Karpas-422 (cell line): ENCODE results near the gene G6PC2. TPM values are rescaled to one million over a fixed set of nuclear protein-coding genes. Genes with fewer than 3 reads are reported as not detected.
"Not testable (repeated sequence)": the region's sequence is repeated elsewhere in the genome, so short reads cannot be mapped to it uniquely, and the experiment has no call there.

Experiments used
- DNase-seq: peaks from one replicate; pipeline ENCODE4 v3.0.0-alpha.2; 2015
- H2AFZ ChIP-seq: fragments of 200-600 bp; sonication (generic); 2 replicates; pipeline ENCODE4 v1.6.1; 2014; ENCODE audit warnings: antibody characterized with exemption, low read length, mixed read lengths
- H3K27ac ChIP-seq: fragments of 200-600 bp; sonication (generic); 2 replicates; pipeline ENCODE4 v1.5.1; 2014; ENCODE audit warnings: mild to moderate bottlenecking, low read length, moderate library complexity
- H3K27me3 ChIP-seq: fragments of 200-600 bp; sonication (generic); 2 replicates; pipeline ENCODE4 v1.6.1; 2014; ENCODE audit warnings: low read length, mixed read lengths
- H3K36me3 ChIP-seq: fragments of 200-600 bp; sonication (generic); 2 replicates; pipeline ENCODE4 v1.6.1; 2014; ENCODE audit warnings: low read length, mixed read lengths; ENCODE audit not compliant: insufficient read depth
- H3K4me1 ChIP-seq: fragments of 200-600 bp; sonication (generic); 2 replicates; pipeline ENCODE4 v1.6.1; 2014; ENCODE audit warnings: mild to moderate bottlenecking, low read length, mixed read lengths
- H3K4me2 ChIP-seq: fragments of 200-600 bp; sonication (generic); 2 replicates; pipeline ENCODE4 v1.6.1; 2014; ENCODE audit warnings: low read length, low read depth, mild to moderate bottlenecking; ENCODE audit not compliant: poor library complexity, severe bottlenecking
- H3K4me3 ChIP-seq: fragments of 200-600 bp; sonication (generic); 2 replicates; pipeline ENCODE4 v1.5.1; 2014; ENCODE audit warnings: mild to moderate bottlenecking, antibody characterized with exemption, low read length, mixed read lengths
- H3K79me2 ChIP-seq: fragments of 200-600 bp; sonication (generic); 2 replicates; pipeline ENCODE4 v1.6.1; 2014; ENCODE audit warnings: mild to moderate bottlenecking, low read length, mixed read lengths
- H3K9ac ChIP-seq: fragments of 200-600 bp; sonication (generic); 2 replicates; pipeline ENCODE4 v1.6.0; 2014; ENCODE audit warnings: low read length
- H3K9me2 ChIP-seq: fragments of 200-600 bp; sonication (generic), shearing (Covaris generic); replicated peaks from 2 replicates; pipeline ENCODE4 v1.6.0; 2014; ENCODE audit warnings: mild to moderate bottlenecking, low read length, moderate library complexity; ENCODE audit not compliant: insufficient read depth
- H3K9me3 ChIP-seq: fragments of 300-700, 200-600 bp; sonication (generic); 2 replicates; pipeline ENCODE4 v1.6.1; 2014; ENCODE audit warnings: low read length, mixed read lengths
- H4K20me1 ChIP-seq: fragments of 200-600 bp; sonication (generic); 2 replicates; pipeline ENCODE4 v1.6.1; 2014; ENCODE audit warnings: mild to moderate bottlenecking, antibody characterized with exemption, low read length, low read depth; ENCODE audit not compliant: insufficient read depth
- total RNA-seq: library from RNA; depleted of rRNA; stranded (reverse); fragments of >200 nt; shearing (Covaris generic); gene quantifications from 2 replicates; pipeline ENCODE4 v1.2.3, GENCODE V29; 2014; ENCODE audit warnings: low replicate concordance; rRNA removed

The G6PC2 gene
- not detected in 2 replicates for total RNA-seq

- Histone ChIP-seq H2AFZ (no peak within 1 kb of the TSS), H3K27me3 (no peaks in the 10 kb centered on the region), H3K79me2 (no peaks in the 10 kb centered on the region), H3K27ac (no peak within 1 kb of the TSS), H3K4me2 (no peak within 1 kb of the TSS), H3K4me3 (no peak within 1 kb of the TSS), H4K20me1 (no peaks in the 10 kb centered on the region), H3K9ac (no peak within 1 kb of the TSS), H3K4me1 (peaks cover 6% of the 10 kb centered on the region; the same call in 1 of the 2 replicates), H3K36me3 (no peaks in the 10 kb centered on the region), H3K9me2 (no peaks in the 10 kb centered on the region), H3K9me3 (no peaks in the 10 kb centered on the region)
- DNase-seq, result no peak
Measured at GRCh38 chr2:168901003-168901402, at the start of gene G6PC2. Gene G6PC2, plus strand, starts transcription at chr2:168901291. Its CDS starts 41 bp downstream, at chr2:168901332.

GRCh38 chr2:168851674-168852320, 49.3 kb upstream of the G6PC2 start:
- no peaks in the 10 kb centered on the region for H3K36me3 ChIP-seq
- no peaks in the 10 kb centered on the region for H4K20me1 ChIP-seq
- H3K9ac ChIP-seq, result no peak overlapping the region
- no peak overlapping the region for H3K4me2 ChIP-seq
- H3K27me3 ChIP-seq, result no peaks in the 10 kb centered on the region
- H3K27ac ChIP-seq, result no peak overlapping the region
- H3K79me2 ChIP-seq, result no peaks in the 10 kb centered on the region
- DNase-seq, result no peak
- no peak overlapping the region for H2AFZ ChIP-seq
- peaks cover 9% of the 10 kb centered on the region for H3K4me1 ChIP-seq
- H3K9me2 ChIP-seq, result no peaks in the 10 kb centered on the region
- no peaks in the 10 kb centered on the region for H3K9me3 ChIP-seq
- H3K4me3 ChIP-seq, result no peak overlapping the region

- Histone ChIP-seq H3K9ac (no peak overlapping the region), H3K4me1 (peaks cover 9% of the 10 kb centered on the region), H3K36me3 (no peaks in the 10 kb centered on the region), H3K9me2 (no peaks in the 10 kb centered on the region), H3K79me2 (no peaks in the 10 kb centered on the region), H3K4me2 (no peak overlapping the region), H3K4me3 (no peak overlapping the region), H2AFZ (no peak overlapping the region), H3K27me3 (no peaks in the 10 kb centered on the region), H4K20me1 (no peaks in the 10 kb centered on the region), H3K27ac (no peak overlapping the region), H3K9me3 (no peaks in the 10 kb centered on the region)
- no peak for DNase-seq
Measured at GRCh38 chr2:168852481-168852880, 48.6 kb upstream of the G6PC2 start.

GRCh38 chr2:168853471-168853870, 47.6 kb upstream of the G6PC2 start:
- no peak overlapping the region for H3K4me3 ChIP-seq
- H3K27ac ChIP-seq, result no peak overlapping the region
- H4K20me1 ChIP-seq, result no peaks in the 10 kb centered on the region
- H3K9ac ChIP-seq, result no peak overlapping the region
- no peaks in the 10 kb centered on the region for H3K79me2 ChIP-seq
- H3K4me2 ChIP-seq, result no peak overlapping the region
- peaks cover 2% of the 10 kb centered on the region for H3K4me1 ChIP-seq
- no peaks in the 10 kb centered on the region for H3K27me3 ChIP-seq
- H3K9me3 ChIP-seq, result no peaks in the 10 kb centered on the region
- no peak for DNase-seq
- H3K36me3 ChIP-seq, result no peaks in the 10 kb centered on the region
- no peak overlapping the region for H2AFZ ChIP-seq
- H3K9me2 ChIP-seq, result no peaks in the 10 kb centered on the region

GRCh38 chr2:168854651-168855050, 46.4 kb upstream of the G6PC2 start:
- H3K79me2 ChIP-seq, result no peaks in the 10 kb centered on the region

GRCh38 chr2:168855601-168856000, 45.5 kb upstream of the G6PC2 start:
- Histone ChIP-seq H3K4me2 (no peak overlapping the region), H3K4me3 (no peak overlapping the region), H3K9ac (no peak overlapping the region), H3K9me2 (no peaks in the 10 kb centered on the region), H2AFZ (no peak overlapping the region), H3K4me1 (no peaks in the 10 kb centered on the region), H3K27me3 (no peaks in the 10 kb centered on the region), H3K79me2 (no peaks in the 10 kb centered on the region), H4K20me1 (no peaks in the 10 kb centered on the region), H3K27ac (no peak overlapping the region), H3K9me3 (no peaks in the 10 kb centered on the region), H3K36me3 (no peaks in the 10 kb centered on the region)
- DNase-seq, result no peak

More at GRCh38 chr2:168854651-168855050, 46.4 kb upstream of the G6PC2 start:
- H3K9me3 ChIP-seq, result no peaks in the 10 kb centered on the region
- no peak overlapping the region for H3K9ac ChIP-seq
- H3K9me2 ChIP-seq, result no peaks in the 10 kb centered on the region
- H3K4me3 ChIP-seq, result no peak overlapping the region
- DNase-seq, result no peak
- H3K4me1 ChIP-seq, result no peaks in the 10 kb centered on the region
- no peak overlapping the region for H3K4me2 ChIP-seq
- H3K36me3 ChIP-seq, result no peaks in the 10 kb centered on the region
- H4K20me1 ChIP-seq, result no peaks in the 10 kb centered on the region
- no peaks in the 10 kb centered on the region for H3K27me3 ChIP-seq
- no peak overlapping the region for H3K27ac ChIP-seq
- no peak overlapping the region for H2AFZ ChIP-seq

GRCh38 chr2:168858146-168858545, 42.9 kb upstream of the G6PC2 start:
- Histone ChIP-seq H3K79me2 (no peaks in the 10 kb centered on the region), H3K4me1 (no peaks in the 10 kb centered on the region), H3K36me3 (no peaks in the 10 kb centered on the region), H3K9ac (no peak overlapping the region), H4K20me1 (no peaks in the 10 kb centered on the region), H3K9me3 (no peaks in the 10 kb centered on the region), H3K4me3 (no peak overlapping the region), H3K4me2 (no peak overlapping the region), H2AFZ (no peak overlapping the region), H3K27me3 (no peaks in the 10 kb centered on the region), H3K9me2 (no peaks in the 10 kb centered on the region), H3K27ac (no peak overlapping the region)
- no peak for DNase-seq

- H4K20me1 ChIP-seq, H3K9me3 ChIP-seq, H3K27me3 ChIP-seq, H3K79me2 ChIP-seq, H3K4me2 ChIP-seq, H3K4me3 ChIP-seq, H3K9ac ChIP-seq, H3K4me1 ChIP-seq, H3K9me2 ChIP-seq, H3K27ac ChIP-seq, H2AFZ ChIP-seq, DNase-seq: not testable (repeated sequence)
- peaks cover 15% of the 10 kb centered on the region for H3K36me3 ChIP-seq
Measured at GRCh38 chr2:168867164-168867563, 33.9 kb upstream of the G6PC2 start.
